ENCODE results near the gene PARVA.

PARVA gene

GRCh38 chr11:12577725-12578644, 200.6 kb downstream of the PARVA start:
- H3K36me3 ChIP-seq (ENCODE audit: insufficient read depth, low read depth, low read length), result no peaks in the 10 kb centered on the region

GRCh38 chr11:12581416-12581815, 204.0 kb downstream of the PARVA start:
- Histone ChIP-seq H3K9ac (ENCODE audit: low read depth, low read length) (no peak overlapping the region), H3K36me3 (ENCODE audit: insufficient read depth, low read depth, low read length) (no peaks in the 10 kb centered on the region), H3K27ac (ENCODE audit: low read length) (no peak overlapping the region), H3K27me3 (ENCODE audit: insufficient read depth, low read length) (no peaks in the 10 kb centered on the region), H3K9me3 (ENCODE audit: insufficient read depth, low read depth, low read length) (no peaks in the 10 kb centered on the region), H3K4me3 (ENCODE audit: low read length) (no peak overlapping the region), H3K4me1 (ENCODE audit: insufficient read depth, low read length) (peaks cover 4% of the 10 kb centered on the region; the same call in 1 of the 2 replicates)

More at GRCh38 chr11:12577725-12578644, 200.6 kb downstream of the PARVA start:
- Histone ChIP-seq H3K9me3 (ENCODE audit: insufficient read depth, low read depth, low read length) (no peaks in the 10 kb centered on the region), H3K4me3 (ENCODE audit: low read length) (no peak overlapping the region), H3K4me1 (ENCODE audit: insufficient read depth, low read length) (peaks cover 4% of the 10 kb centered on the region; the same call in 1 of the 2 replicates), H3K27me3 (ENCODE audit: insufficient read depth, low read length) (no peaks in the 10 kb centered on the region), H3K9ac (ENCODE audit: low read depth, low read length) (no peak overlapping the region), H3K27ac (ENCODE audit: low read length) (no peak overlapping the region)

GRCh38 chr11:12581923-12582322, 204.6 kb downstream of the PARVA start:
- H3K4me1 ChIP-seq (ENCODE audit: insufficient read depth, low read length), result peaks cover 6% of the 10 kb centered on the region; the same call in 1 of the 2 replicates
- no peak overlapping the region for H3K9ac ChIP-seq (ENCODE audit: low read depth, low read length)
- H3K27ac ChIP-seq (ENCODE audit: low read length), result no peak overlapping the region
- H3K27me3 ChIP-seq (ENCODE audit: insufficient read depth, low read length), result no peaks in the 10 kb centered on the region
- H3K4me3 ChIP-seq (ENCODE audit: low read length), result no peak overlapping the region
- H3K36me3 ChIP-seq (ENCODE audit: insufficient read depth, low read depth, low read length), result no peaks in the 10 kb centered on the region
- no peaks in the 10 kb centered on the region for H3K9me3 ChIP-seq (ENCODE audit: insufficient read depth, low read depth, low read length)
